Aorta (tissue), 5 donors: ENCODE measurements around the gene MYBPC3. TPM values are rescaled to one million over a fixed set of nuclear protein-coding genes. Genes with fewer than 3 reads are reported as not detected.
A peak's percentile ranks its signal among the peaks of the same experiment; 100 is the strongest.

Source experiments
- ATAC-seq: fragments of 200-7000 bp; cut with Tn5 transposase; one replicate; pipeline ENCODE4 v1.9.1; 2022; ENCODE audit warnings: moderate library complexity; ENCODE audit not compliant: low FRiP score
- DNase-seq, 2 donors: peaks; one replicate each; pipeline ENCODE4 v3.0.0-alpha.2; 2020
- H3K27ac ChIP-seq, 2 donors: one replicate each; pipeline ENCODE4 v1.5.1; 2013; ENCODE audit warnings: low read length in 2 of 2, mild to moderate bottlenecking in 2 of 2, moderate library complexity in 2 of 2, control low read depth in 1 of 2, inconsistent platforms in 1 of 2, low read depth in 1 of 2
- H3K27me3 ChIP-seq, 2 donors: one replicate each; pipeline ENCODE4 v1.6.1; 2013; ENCODE audit warnings: control low read depth in 1 of 2, low read length in 1 of 2, mild to moderate bottlenecking in 1 of 2, moderate library complexity in 1 of 2; ENCODE audit not compliant: insufficient read depth in 2 of 2, control insufficient read depth in 1 of 2
- H3K36me3 ChIP-seq, 2 donors: one replicate each; pipeline ENCODE4 v1.6.1; 2013; ENCODE audit warnings: control low read depth in 1 of 2, low read length in 1 of 2, mild to moderate bottlenecking in 1 of 2; ENCODE audit not compliant: insufficient read depth in 2 of 2, control insufficient read depth in 1 of 2
- H3K4me1 ChIP-seq, 2 donors: one replicate each; pipeline ENCODE4 v1.6.1; 2013; ENCODE audit warnings: low read length in 2 of 2, control low read depth in 1 of 2, mild to moderate bottlenecking in 1 of 2, moderate library complexity in 1 of 2; ENCODE audit not compliant: insufficient read depth in 2 of 2, control insufficient read depth in 1 of 2
- H3K4me3 ChIP-seq, 2 donors: one replicate each; pipeline ENCODE4 v1.5.1; 2013; ENCODE audit warnings: low read length in 2 of 2, control low read depth in 1 of 2, mild to moderate bottlenecking in 1 of 2
- H3K9me3 ChIP-seq: one replicate; pipeline ENCODE4 v1.6.1; 2013; ENCODE audit warnings: mild to moderate bottlenecking, low read length; ENCODE audit not compliant: control insufficient read depth
- WGBS, 2 donors: extraction: QIAGEN DNeasy Blood & Tissue Kit; methylation state at CpG; one replicate each; pipeline ENCODE4 v1.1.7; 2013; 5-methylcytosine and 5-hydroxymethylcytosine counted together
- intact Hi-C, 2 donors: fragments of 100-400 bp; cut with DNase I; formaldehyde crosslinking; loops; one replicate each; pipeline versions ENCODE4 v1.14.2 to v1.15.0; 2022
- polyA plus RNA-seq, 2 donors: library from polyadenylated mRNA; stranded (reverse); fragments of 200-250 nt; gene quantifications; one replicate each; pipeline ENCODE4 v1.2.3, GENCODE V29; 2013
- total RNA-seq, 2 donors: library from RNA; stranded (reverse); fragmentation: NEBNext Ultra II Directional; extraction: Animal tissue kit (Norgen Biotek cat#: 25700); gene quantifications; one replicate each; pipeline ENCODE4 v1.2.1, GENCODE V29; 2021
- donor health status: healthy with polysubstance abuse.
- donor health status: Bipolar disorder and iron deficiency.
- donor health status: DM: no; HTN: no; CAD: no.
- donor health status: DM: no; HTN: no; CAD: no.
- donor health status: DM: yes; HTN: yes; CAD: no.

The MYBPC3 gene
- total and polyA plus RNA-seq, 4 donors: 0.03 to 1.9 (median 0.29) TPM

DNA sequence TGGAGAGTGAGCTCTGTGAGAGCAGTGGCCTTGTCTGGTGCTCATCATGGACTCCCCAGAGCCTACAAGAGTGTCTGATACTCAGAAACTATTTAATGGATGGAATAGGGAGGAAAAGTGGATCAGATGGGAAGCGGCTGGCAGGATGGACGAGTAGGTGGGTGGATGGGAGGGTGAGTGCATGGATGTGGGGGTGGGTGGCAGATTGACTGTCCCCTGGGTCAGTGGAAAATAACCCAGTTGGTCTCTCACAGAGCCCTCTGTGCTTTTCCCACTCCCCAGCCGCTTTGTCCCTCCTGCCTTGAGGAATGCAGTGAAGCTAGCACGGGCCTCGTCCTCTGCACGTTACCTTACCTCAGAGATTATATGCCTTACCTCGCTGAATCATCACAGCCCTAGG, 19.9 kb upstream of the MYBPC3 start:
- ATAC-seq: no peak
- Histone ChIP-seq H3K27me3 (no peaks in the 10 kb centered on the region), H3K9me3 (no peaks in the 10 kb centered on the region), H3K36me3 (no peaks in the 10 kb centered on the region), H3K27ac (no peak overlapping the region), H3K4me3 (no peak overlapping the region), H3K4me1 (no peaks in the 10 kb centered on the region)
- DNase-seq: no peak
- 82 to 85% methylated on average over 7 of the region's 7 CpGs for WGBS, 2 donors
- intact Hi-C loops: loop anchor here in 1 of 2 donors (5.0 kb wide), 1 partner anchor 35 kb away; the partner anchor contains the start of gene SLC39A13

DNA sequence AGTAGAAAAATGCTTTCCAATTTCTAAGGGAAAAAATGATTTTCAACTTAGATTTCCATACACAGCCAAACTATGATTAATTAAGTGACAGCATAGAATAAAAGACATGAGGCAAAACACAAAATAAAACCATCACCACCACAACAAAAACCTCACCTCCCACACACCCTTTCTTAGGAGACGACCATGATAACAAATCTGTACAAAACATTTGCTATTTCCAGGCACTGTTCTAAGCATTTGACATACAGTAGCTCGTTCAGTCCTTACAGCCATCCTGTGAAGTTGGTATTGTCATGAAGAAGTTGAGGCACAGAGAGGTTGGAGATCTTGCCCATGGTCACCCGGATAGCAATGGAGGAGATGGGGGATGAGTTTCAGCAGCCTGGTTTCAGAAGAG, 17.2 kb upstream of the MYBPC3 start:
- no peaks in the 10 kb centered on the region for H3K4me1 ChIP-seq
- H3K27ac ChIP-seq: no peak overlapping the region
- DNase-seq (no peak), ATAC-seq (no peak)
- H3K27me3 ChIP-seq: no peaks in the 10 kb centered on the region
- H3K36me3 ChIP-seq: no peaks in the 10 kb centered on the region
- intact Hi-C loops: loop anchor here in 1 of 2 donors (5.0 kb wide), 1 partner anchor 38 kb away; the partner anchor contains the start of gene SLC39A13
- H3K9me3 ChIP-seq: no peaks in the 10 kb centered on the region
- WGBS, 2 donors: 43 to 52% methylated on average over 3 of the region's 3 CpGs
- no peak overlapping the region for H3K4me3 ChIP-seq

DNA sequence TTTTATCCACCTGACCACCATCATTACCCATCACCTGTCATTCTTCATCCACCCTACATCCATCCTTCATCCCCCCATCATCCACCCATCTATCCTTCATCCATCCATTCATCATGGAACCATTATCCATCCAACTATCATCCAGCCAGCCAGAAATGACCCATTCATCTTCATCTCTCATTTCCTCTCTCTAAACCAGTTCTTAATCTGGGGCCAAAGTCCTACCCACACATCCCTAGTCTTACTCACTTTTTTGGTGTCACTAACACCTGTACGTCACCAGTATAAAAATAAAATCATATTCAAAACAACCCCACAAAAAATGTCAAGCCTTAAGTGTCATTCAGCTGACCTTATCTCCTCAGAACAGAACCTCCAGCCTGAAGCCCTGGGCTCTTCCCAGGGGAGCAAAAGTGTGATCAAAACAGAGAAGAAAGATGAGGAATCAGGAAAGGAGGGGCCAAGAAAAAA, 13.6 kb upstream of the MYBPC3 start:
- Histone ChIP-seq H3K27me3 (no peaks in the 10 kb centered on the region), H3K4me3 (no peak overlapping the region), H3K4me1 (no peaks in the 10 kb centered on the region), H3K36me3 (no peaks in the 10 kb centered on the region), H3K27ac (no peak overlapping the region), H3K9me3 (no peaks in the 10 kb centered on the region)
- DNase-seq: no peak
- ATAC-seq: no peak
- WGBS, 2 donors: 63 to 74% methylated on average over 1 of the region's 1 CpG
- intact Hi-C loops: no loop called here

DNA sequence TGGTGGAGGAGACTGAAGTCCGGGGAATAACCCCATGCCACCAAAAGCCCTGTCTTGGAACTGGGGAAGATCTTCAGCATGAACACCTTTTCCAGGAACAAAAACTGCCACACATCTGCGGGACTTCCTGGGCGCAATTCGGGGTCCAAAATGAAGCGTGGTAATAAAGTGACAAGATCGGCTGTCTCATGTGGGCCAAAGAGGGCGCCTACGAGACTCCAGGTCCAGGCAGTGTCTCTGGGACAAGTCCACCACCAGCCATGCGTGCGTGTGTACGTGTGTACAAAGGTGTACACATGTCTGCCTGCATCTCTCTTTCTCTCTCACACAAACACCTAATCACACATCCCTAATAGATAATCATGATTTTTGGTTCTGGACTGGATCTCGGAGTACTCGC, 8.9 kb upstream of the MYBPC3 start:
- Histone ChIP-seq H3K9me3 (no peaks in the 10 kb centered on the region), H3K27me3 (no peaks in the 10 kb centered on the region), H3K4me3 (no peak overlapping the region), H3K27ac (no peak overlapping the region), H3K36me3 (no peaks in the 10 kb centered on the region), H3K4me1 (no peaks in the 10 kb centered on the region)
- no peak for ATAC-seq
- intact Hi-C loops: no loop called here
- 82 to 85% methylated on average over 13 of the region's 13 CpGs for WGBS, 2 donors
- no peak for DNase-seq

DNA sequence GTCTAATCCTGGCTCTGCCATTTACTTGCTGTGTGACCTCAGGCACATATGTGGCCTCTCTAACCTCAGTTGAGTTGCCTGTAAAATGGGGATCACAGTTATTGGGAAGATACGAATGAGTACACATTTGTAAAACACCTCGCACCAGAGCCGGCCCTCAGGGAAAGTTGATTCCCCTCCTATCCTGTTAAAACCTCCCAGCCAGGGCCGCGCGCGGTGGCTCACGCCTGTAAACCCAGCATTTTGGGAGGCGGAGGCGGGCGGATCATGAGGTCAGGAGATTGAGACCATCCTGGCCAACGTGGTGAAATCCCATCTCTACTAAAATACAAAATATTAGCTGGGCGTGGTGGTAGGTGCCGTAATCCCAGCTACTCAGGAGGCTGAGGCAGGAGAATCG, 7.8 kb upstream of the MYBPC3 start:
- Histone ChIP-seq H3K36me3 (no peaks in the 10 kb centered on the region), H3K9me3 (no peaks in the 10 kb centered on the region), H3K4me3 (no peak overlapping the region), H3K4me1 (no peaks in the 10 kb centered on the region), H3K27me3 (no peaks in the 10 kb centered on the region), H3K27ac (no peak overlapping the region)
- ATAC-seq (no peak), DNase-seq (peak in 1 of 2 donors; percentile 44)
- WGBS, 2 donors: 95 to 97% methylated on average over 15 of the region's 15 CpGs
- intact Hi-C loops: no loop called here

DNA sequence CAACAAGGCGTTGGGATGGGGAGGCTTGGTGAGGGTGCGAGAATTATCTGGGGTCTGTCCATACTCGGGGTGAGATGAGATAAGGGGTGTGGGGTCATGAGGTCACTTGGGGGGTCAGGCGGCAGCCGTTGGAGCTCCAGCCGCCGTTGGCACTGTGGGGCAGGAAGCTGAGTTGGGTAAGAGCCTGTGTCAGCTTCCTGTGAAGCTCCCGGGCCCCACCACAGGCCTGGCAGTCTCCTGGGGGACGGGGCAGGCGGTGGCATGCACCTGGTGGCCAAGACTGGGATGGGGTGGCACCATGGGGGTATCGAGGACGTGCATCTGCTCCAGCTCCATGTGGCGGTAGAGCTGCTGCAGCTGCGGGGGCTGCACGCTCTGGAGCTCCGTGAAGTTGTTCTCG, 7.1 kb upstream of the MYBPC3 start:
- Histone ChIP-seq H3K9me3 (no peaks in the 10 kb centered on the region), H3K4me3 (no peak overlapping the region), H3K36me3 (no peaks in the 10 kb centered on the region), H3K4me1 (no peaks in the 10 kb centered on the region), H3K27ac (no peak overlapping the region), H3K27me3 (no peaks in the 10 kb centered on the region)
- intact Hi-C loops: loop anchor here (5.0 to 10.0 kb wide), 5 partner anchors 105 to 475 kb away; partner anchors contain the start of genes ARFGAP2 (in 1 of the 2) and NR1H3 (in 1 of the 2)
- 81 to 82% methylated on average over 17 of the region's 17 CpGs for WGBS, 2 donors
- DNase-seq (peak in 1 of 2 donors; percentile 64), ATAC-seq (no peak)

DNA sequence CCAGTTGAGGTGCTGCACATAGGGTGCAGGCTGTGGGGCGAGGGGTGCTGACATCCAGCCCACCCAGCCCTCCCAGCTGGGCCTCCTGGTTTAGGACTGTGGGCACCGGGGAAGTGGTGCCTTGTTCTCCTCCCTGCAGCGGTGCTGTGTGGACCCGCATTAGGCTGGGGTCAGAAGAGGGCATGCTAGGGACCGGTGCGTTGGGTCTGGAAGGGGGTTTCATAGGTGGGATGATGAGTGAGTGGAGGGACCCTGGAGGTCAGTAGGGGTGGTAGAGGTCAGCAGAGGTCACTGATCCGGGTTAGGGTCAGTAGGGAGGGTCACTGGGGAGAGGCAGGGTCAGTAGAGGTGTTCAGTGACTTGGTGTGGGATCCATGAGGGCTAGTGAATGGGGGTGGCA, 6.7 kb upstream of the MYBPC3 start:
- intact Hi-C loops: loop anchor here (5.0 to 10.0 kb wide), 5 partner anchors 104 to 474 kb away; partner anchors contain the start of genes ARFGAP2 (in 1 of the 2) and NR1H3 (in 1 of the 2)
- no peaks in the 10 kb centered on the region for H3K27me3 ChIP-seq
- no peak for ATAC-seq
- H3K4me1 ChIP-seq: no peaks in the 10 kb centered on the region
- H3K36me3 ChIP-seq: no peaks in the 10 kb centered on the region
- no peak overlapping the region for H3K27ac ChIP-seq
- WGBS, 2 donors: 80 to 81% methylated on average over 7 of the region's 7 CpGs
- H3K9me3 ChIP-seq: no peaks in the 10 kb centered on the region
- peak in 1 of 2 donors; percentile 27 for DNase-seq
- no peak overlapping the region for H3K4me3 ChIP-seq

DNA sequence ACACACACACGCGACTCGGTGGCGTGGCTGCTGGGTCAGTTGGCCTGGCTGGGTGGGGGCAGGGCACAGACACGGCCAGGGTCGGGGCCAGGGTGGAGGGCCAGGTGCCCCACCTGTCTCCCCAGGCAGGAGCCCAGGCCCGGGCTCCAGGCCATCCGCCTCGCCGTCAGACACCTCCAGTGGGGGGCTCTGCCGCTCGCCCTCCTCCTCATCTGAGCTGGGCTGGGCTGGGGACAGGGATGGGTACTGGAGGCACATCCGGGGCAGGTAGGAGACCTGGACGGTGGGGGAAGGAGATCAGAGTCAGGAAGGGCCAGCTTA, 6.2 kb upstream of the MYBPC3 start:
- no peaks in the 10 kb centered on the region for H3K27me3 ChIP-seq
- ATAC-seq (no peak), DNase-seq (no peak)
- no peaks in the 10 kb centered on the region for H3K36me3 ChIP-seq
- H3K9me3 ChIP-seq: no peaks in the 10 kb centered on the region
- H3K4me3 ChIP-seq: no peak overlapping the region
- 80 to 86% methylated on average over 14 of the region's 14 CpGs for WGBS, 2 donors
- intact Hi-C loops: loop anchor here (5.0 to 10.0 kb wide), 5 partner anchors 104 to 474 kb away; partner anchors contain the start of genes ARFGAP2 (in 1 of the 2) and NR1H3 (in 1 of the 2)
- no peaks in the 10 kb centered on the region for H3K4me1 ChIP-seq
- H3K27ac ChIP-seq: no peak overlapping the region

DNA sequence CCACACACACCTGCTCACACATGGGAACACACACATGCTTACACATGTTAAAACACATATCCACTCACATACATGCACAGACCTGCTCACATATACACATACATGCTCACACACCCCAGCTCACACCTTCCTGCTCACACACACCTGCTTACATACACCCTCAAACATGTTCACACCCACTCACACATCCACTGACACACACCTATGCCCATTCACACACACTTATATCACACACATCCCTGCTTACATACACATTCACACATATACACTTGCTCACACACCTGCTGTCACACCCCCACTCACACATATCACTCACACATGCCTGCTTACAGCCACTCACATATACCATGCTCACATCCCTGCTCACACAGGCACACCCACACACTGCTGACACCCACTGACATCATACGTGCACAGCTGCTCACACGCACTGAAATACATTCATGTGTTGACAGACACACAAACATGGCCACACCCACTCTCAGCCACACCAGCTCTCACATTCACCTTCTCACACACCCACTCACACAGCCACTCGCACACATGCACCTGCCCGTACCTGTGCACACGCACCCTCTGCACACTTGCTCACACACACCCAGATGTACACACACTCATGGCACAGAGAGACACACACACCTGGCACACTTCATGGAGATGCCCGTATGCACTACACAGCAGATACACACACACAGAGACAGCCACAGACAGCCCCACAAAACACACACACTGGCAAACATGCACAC, 5.7 kb upstream of the MYBPC3 start:
- intact Hi-C loops: loop anchor here (5.0 to 10.0 kb wide), 5 partner anchors 103 to 473 kb away; partner anchors contain the start of genes ARFGAP2 (in 1 of the 2) and NR1H3 (in 1 of the 2)
- ATAC-seq (no peak), DNase-seq (peak in 1 of 2 donors; percentile 44)
- Histone ChIP-seq H3K27me3 (no peaks in the 10 kb centered on the region), H3K4me3 (no peak overlapping the region), H3K36me3 (no peaks in the 10 kb centered on the region), H3K4me1 (no peaks in the 10 kb centered on the region), H3K27ac (no peak overlapping the region), H3K9me3 (no peaks in the 10 kb centered on the region)
- 86 to 92% methylated on average over 6 of the region's 6 CpGs for WGBS, 2 donors
